Activated CD4-positive, alpha-beta T cell treated with anti-CD3 and anti-CD28 coated beads for 36 hours (primary cell): ENCODE results near the gene SLC51B. TPM values are rescaled to one million over a fixed set of nuclear protein-coding genes. Genes with fewer than 3 reads are reported as not detected.

Experiments used
- ATAC-seq: fragments of 200-7000 bp; cut with Tn5 transposase; one replicate; pipeline ENCODE4 v1.10.0; 2021; ENCODE audit warnings: mild to moderate bottlenecking, moderate library complexity
- CTCF ChIA-PET: fragments of 350-600 bp; sonication (Branson Sonifier 250); formaldehyde crosslinking; loops from one replicate; lab custom pipeline; 2021; ENCODE audit warnings: antibody characterized with exemption; lab: Charles Lee
- POLR2A ChIA-PET: fragments of 350-600 bp; sonication (Branson Sonifier 250); formaldehyde crosslinking; loops from one replicate; lab custom pipeline; 2021; ENCODE audit warnings: antibody characterized with exemption, inconsistent platforms; lab: Charles Lee
- DNase-seq: peaks from one replicate; pipeline ENCODE4 v3.0.0-alpha.2; 2020
- H3K27ac Mint-ChIP-seq: one replicate; pipeline ENCODE4 v1.8.0; 2021; ENCODE audit warnings: mixed read lengths
- H3K27me3 Mint-ChIP-seq: one replicate; pipeline ENCODE4 v1.8.0; 2021; ENCODE audit warnings: mixed read lengths
- H3K36me3 Mint-ChIP-seq: one replicate; pipeline ENCODE4 v1.8.0; 2021; ENCODE audit warnings: low read depth, mixed read lengths
- H3K4me1 Mint-ChIP-seq: one replicate; pipeline ENCODE4 v1.8.0; 2021; ENCODE audit warnings: mixed read lengths
- H3K4me3 Mint-ChIP-seq: one replicate; pipeline ENCODE4 v1.8.0; 2021; ENCODE audit warnings: mild to moderate bottlenecking, moderate library complexity, mixed read lengths
- H3K9me3 Mint-ChIP-seq: one replicate; pipeline ENCODE4 v1.8.0; 2021; ENCODE audit warnings: low read depth, mixed read lengths
- intact Hi-C, 2 experiments: fragments of 100-400 bp; cut with DNase I in 1 of 2; cut with micrococcal nuclease in 1 of 2; formaldehyde crosslinking; loops; one replicate each; pipeline versions ENCODE4 v1.14.2 to v1.15.1; 2022 to 2024; cut with DNase I, micrococcal nuclease
- total RNA-seq, 2 experiments: library from RNA; stranded (reverse); gene quantifications; one replicate each; pipeline ENCODE4 v1.2.3, GENCODE V29; 2021

SLC51B gene
- total RNA-seq, 2 experiments from 2014 or later = not detected

DNA sequence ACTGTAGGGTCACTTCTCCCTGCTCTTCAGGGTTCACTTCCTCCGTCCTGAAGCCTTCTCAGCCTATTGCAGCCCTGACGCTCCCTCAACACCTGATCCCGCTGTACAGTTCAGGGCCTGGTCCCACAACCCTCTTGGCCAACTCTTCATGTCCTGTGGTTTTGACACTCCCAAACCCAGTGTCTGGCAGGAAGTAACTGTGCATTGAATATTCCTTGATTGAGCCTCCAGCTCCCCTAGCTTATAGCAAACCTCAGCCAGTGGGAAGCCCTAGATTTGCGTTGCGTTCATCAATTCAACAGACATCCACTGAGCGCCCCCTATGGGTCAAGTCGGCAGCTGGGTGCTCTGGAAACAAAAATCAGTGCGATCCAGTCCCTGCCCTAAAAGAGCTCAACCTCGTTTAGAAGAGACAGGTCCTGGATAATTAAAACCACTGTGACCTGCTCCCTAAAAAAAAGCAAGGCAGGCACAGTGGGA lies 56.3 kb downstream of the SLC51B start:
- CTCF ChIA-PET = interaction anchor here (0.7 to 1.6 kb wide), 17 partner anchors 9 to 142 kb away, joined by 3 to 6 read pairs (median 3); partner anchors contain the start of gene UBAP1L
- Mint-ChIP-seq H3K4me3 (no peak overlapping the region), H3K27me3 (no peaks in the 10 kb centered on the region), H3K27ac (no peak overlapping the region), H3K4me1 (peaks cover 2% of the 10 kb centered on the region), H3K36me3 (peaks cover 31% of the 10 kb centered on the region), H3K9me3 (no peaks in the 10 kb centered on the region)
- ATAC-seq = peak; percentile 69
- intact Hi-C loops = loop anchor here (1.0 to 5.0 kb wide), 4 partner anchors 47 to 369 kb away; no protein-coding TSS in a partner anchor
- DNase-seq = peak; percentile 82
- POLR2A ChIA-PET = no interaction called here

DNA sequence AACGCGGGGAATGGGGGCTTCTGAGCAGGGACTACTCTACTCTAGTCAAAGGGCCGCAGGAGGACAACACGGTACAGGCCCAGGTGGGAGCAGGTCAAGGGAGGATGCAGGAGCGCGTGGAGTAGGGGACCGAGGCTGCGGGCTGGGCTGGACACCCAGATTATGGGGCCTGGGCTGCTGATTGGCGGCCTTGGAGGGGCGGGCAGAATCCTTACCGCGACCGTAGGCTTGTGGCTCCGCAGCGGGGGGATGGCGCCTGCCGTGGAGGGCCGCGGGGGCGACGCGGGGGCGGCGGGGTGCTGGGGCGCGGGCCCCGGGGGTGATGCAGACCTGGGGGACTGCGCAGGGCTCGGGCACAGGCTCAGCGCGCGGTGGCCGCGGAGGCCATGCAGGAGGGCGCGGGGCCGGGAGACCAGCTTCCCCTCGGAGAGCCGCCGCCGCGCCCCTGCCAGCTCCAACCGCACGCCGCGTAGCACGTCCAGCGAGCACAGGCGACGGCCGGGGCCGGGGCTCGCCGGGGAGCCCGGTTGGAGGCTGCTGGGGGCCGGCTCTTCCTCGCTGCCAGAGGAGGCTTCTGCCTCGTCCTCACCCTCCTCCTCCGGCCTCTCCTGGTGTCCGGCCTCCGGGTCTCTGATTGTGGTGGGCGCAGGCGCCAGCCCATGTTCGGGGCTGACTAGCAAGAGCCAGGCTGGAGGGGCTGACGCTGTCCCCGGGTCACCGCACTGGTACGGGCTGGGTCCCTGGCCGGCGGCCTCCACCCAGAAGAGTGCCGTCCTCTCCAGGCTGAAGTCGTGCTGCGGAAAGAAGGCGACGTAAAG lies 56.9 kb downstream of the SLC51B start:
- Mint-ChIP-seq H3K36me3 (peaks cover 32% of the 10 kb centered on the region), H3K27me3 (no peaks in the 10 kb centered on the region), H3K4me3 (no peak overlapping the region), H3K9me3 (no peaks in the 10 kb centered on the region), H3K4me1 (peaks cover 2% of the 10 kb centered on the region), H3K27ac (no peak overlapping the region)
- CTCF ChIA-PET = interaction anchor here (0.7 to 1.6 kb wide), 18 partner anchors 9 to 143 kb away, joined by 3 to 6 read pairs (median 3); partner anchors contain the start of genes PDCD7 and UBAP1L
- no peak for DNase-seq
- intact Hi-C loops = loop anchor here (1.0 to 5.0 kb wide), 4 partner anchors 48 to 370 kb away; no protein-coding TSS in a partner anchor
- POLR2A ChIA-PET = no interaction called here
- no peak for ATAC-seq

DNA sequence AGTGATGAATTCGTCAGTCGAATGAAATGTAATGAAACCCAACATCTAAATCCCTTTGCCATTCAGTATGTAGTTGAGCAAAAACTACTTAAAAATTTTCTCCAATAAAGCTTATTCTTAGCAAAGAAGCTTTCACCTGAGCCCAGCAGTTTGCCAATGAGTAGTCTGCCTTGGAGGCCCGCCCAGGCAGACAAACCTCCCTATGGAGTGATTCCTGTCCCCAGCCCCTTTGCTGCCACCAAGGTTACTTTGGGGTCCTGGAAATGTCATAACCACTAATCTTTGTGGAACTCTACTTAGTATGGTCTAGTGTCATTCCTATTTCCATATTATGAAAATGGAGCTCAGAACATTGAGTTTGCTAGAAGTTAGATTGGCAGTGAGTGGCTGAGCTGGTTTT lies 57.7 kb downstream of the SLC51B start:
- no peak overlapping the region for H3K27ac Mint-ChIP-seq
- H3K9me3 Mint-ChIP-seq = no peaks in the 10 kb centered on the region
- H3K36me3 Mint-ChIP-seq = peaks cover 30% of the 10 kb centered on the region
- POLR2A ChIA-PET = no interaction called here
- no peaks in the 10 kb centered on the region for H3K27me3 Mint-ChIP-seq
- intact Hi-C loops = loop anchor here (5.0 kb wide), 2 partner anchors 51 to 371 kb away; no protein-coding TSS in a partner anchor
- DNase-seq = no peak
- no peak overlapping the region for H3K4me3 Mint-ChIP-seq
- no peak for ATAC-seq
- peaks cover 2% of the 10 kb centered on the region for H3K4me1 Mint-ChIP-seq
- CTCF ChIA-PET = interaction anchor here (0.6 to 1.4 kb wide), 9 partner anchors 12 to 880 kb away, joined by 3 to 5 read pairs (median 3); partner anchors contain the start of gene PDCD7

Other genes with a start within 250 kb of the SLC51B start
- 10 to 100 TPM; 30.0 to 36.3 TPM for gene PIF1, start 219.7 kb upstream of the SLC51B start, total RNA-seq
- gene PLEKHO2, start 203.5 kb upstream of the SLC51B start, total RNA-seq = 10 to 100 TPM; 11.4 to 13.3 TPM
- gene ANKDD1A, start 133.5 kb upstream of the SLC51B start, total RNA-seq = 1 to 10 TPM in 1 of 2 experiments, under 1 TPM in 1; 0.81 to 1.0 TPM
- 10 to 100 TPM; 74.1 to 79.1 TPM for gene SPG21, start 55.5 kb upstream of the SLC51B start, total RNA-seq
- gene MTFMT, start 15.7 kb upstream of the SLC51B start, total RNA-seq = 10 to 100 TPM; 19.0 to 19.9 TPM
- gene RASL12, start 22.6 kb downstream of the SLC51B start, total RNA-seq = not detected
- not detected for gene KBTBD13, start 31.4 kb downstream of the SLC51B start, total RNA-seq
- 1 to 10 TPM; 2.7 to 3.2 TPM for gene UBAP1L, start 69.8 kb downstream of the SLC51B start, total RNA-seq
- 10 to 100 TPM; 16.6 to 24.8 TPM for gene PDCD7, start 88.4 kb downstream of the SLC51B start, total RNA-seq
- gene CLPX, start 140.0 kb downstream of the SLC51B start, total RNA-seq = 10 to 100 TPM; 65.2 to 73.7 TPM
- not detected for gene CILP, start 166.1 kb downstream of the SLC51B start, total RNA-seq
- gene PARP16, start 241.5 kb downstream of the SLC51B start, total RNA-seq = 10 to 100 TPM; 17.9 to 20.1 TPM